ENCODE measurements around the gene TFDP2. TPM values are rescaled to one million over a fixed set of nuclear protein-coding genes. Genes with fewer than 3 reads are reported as not detected.

Gene TFDP2
- total and polyA plus RNA-seq, 2 donors (not counting 1 experiment from before 2014, with no cell fraction given), result 5.5 to 31.7 TPM

DNA sequence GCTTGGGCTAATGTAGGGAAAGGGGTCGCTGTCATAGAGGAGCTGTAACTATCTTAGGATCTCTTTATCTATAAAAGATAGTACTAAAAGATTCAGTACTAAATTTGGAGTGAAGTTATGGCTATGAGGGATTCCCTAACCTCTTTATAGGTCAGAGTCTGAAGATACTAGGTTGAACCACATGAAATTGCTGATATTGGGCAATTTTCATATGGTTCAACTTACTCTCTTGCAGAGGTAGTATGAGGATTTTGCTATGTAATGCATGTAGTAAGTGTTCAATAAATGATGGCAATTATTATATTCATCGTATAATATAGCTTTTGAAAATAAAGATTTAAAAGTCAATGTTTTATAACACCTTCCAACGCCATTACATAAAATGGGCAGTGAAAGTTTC is 1.9 kb upstream of the TFDP2 start:
- Mint-ChIP-seq H3K9me3 (ENCODE audit: insufficient read depth) (no peaks in the 10 kb centered on the region), H3K27ac (no peak overlapping the region), H3K4me3 (no peak overlapping the region), H3K27me3 (no peaks in the 10 kb centered on the region), H3K4me1 (peaks cover 19% of the 10 kb centered on the region)
- Histone ChIP-seq H3K27me3 (replicated peaks in 1 of 4; ENCODE audit: control extremely low read depth in 1 of 4, control insufficient read depth in 3 of 4, insufficient read depth in 4 of 4, low read length in 3 of 4) (no peaks in the 10 kb centered on the region), H3K4me3 (ENCODE audit: control extremely low read depth in 1 of 5, extremely low read depth in 1 of 5, insufficient read depth in 1 of 5, low read depth in 2 of 5, low read length in 4 of 5) (no peak overlapping the region), H3K36me3 (replicated peaks in 1 of 2; ENCODE audit: control extremely low read depth in 1 of 2, control insufficient read depth in 1 of 2, extremely low read depth in 1 of 2, insufficient read depth in 2 of 2, low read length in 1 of 2) (no peaks in the 10 kb centered on the region), H3K9ac (ENCODE audit: low read length) (no peak overlapping the region), H3K4me1 (ENCODE audit: control insufficient read depth in 2 of 2, insufficient read depth in 2 of 2, low read length in 2 of 2) (peaks cover 7 to 15% of the 10 kb centered on the region in 2 donors), H3K79me2 (ENCODE audit: control insufficient read depth, insufficient read depth, low read length) (no peaks in the 10 kb centered on the region), H3K4me2 (replicated peaks; ENCODE audit: low read depth, low read length, poor library complexity, severe bottlenecking) (no peak overlapping the region), H3K9me3 (ENCODE audit: control extremely low read depth in 1 of 3, control insufficient read depth in 2 of 3, insufficient read depth in 1 of 3, low read length in 2 of 3) (no peaks in the 10 kb centered on the region), H2AFZ (ENCODE audit: insufficient read depth, low read depth, low read length, poor library complexity, severe bottlenecking) (peak overlapping the region; percentile 8), H3K27ac (ENCODE audit: low read length in 2 of 2) (no peak overlapping the region), H4K20me1 (ENCODE audit: control insufficient read depth, insufficient read depth, low read length, poor library complexity, severe bottlenecking) (no peaks in the 10 kb centered on the region)
- ChIA-PET CTCF (interaction anchor here (0.6 kb wide), 1 partner anchor 18 kb away, joined by 3 read pairs; no protein-coding TSS in a partner anchor), POLR2A (no interaction called here)
- no peak for ATAC-seq (ENCODE audit: low read depth)
- TF ChIP-seq, protein P1, sequence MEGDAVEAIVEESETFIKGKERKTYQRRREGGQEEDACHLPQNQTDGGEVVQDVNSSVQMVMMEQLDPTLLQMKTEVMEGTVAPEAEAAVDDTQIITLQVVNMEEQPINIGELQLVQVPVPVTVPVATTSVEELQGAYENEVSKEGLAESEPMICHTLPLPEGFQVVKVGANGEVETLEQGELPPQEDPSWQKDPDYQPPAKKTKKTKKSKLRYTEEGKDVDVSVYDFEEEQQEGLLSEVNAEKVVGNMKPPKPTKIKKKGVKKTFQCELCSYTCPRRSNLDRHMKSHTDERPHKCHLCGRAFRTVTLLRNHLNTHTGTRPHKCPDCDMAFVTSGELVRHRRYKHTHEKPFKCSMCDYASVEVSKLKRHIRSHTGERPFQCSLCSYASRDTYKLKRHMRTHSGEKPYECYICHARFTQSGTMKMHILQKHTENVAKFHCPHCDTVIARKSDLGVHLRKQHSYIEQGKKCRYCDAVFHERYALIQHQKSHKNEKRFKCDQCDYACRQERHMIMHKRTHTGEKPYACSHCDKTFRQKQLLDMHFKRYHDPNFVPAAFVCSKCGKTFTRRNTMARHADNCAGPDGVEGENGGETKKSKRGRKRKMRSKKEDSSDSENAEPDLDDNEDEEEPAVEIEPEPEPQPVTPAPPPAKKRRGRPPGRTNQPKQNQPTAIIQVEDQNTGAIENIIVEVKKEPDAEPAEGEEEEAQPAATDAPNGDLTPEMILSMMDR (IDR thresholded peaks at IDR 0.05), result no peak
- TF ChIP-seq EZH2 (IDR thresholded peaks at IDR 0.05; ENCODE audit: borderline replicate concordance, insufficient read depth, low read depth, low read length, poor library complexity, severe bottlenecking), result no peak
- intact Hi-C loops (cut with micrococcal nuclease), result no loop called here
- no CpG with 5 or more reads among the region's 3 CpGs for WGBS (ENCODE audit: insufficient coverage)
- DNase-seq, result no peak

- Mint-ChIP-seq H3K9me3 (ENCODE audit: insufficient read depth) (no peaks in the 10 kb centered on the region), H3K4me3 (peak overlapping the region; percentile 88), H3K27me3 (no peaks in the 10 kb centered on the region), H3K4me1 (peaks cover 19% of the 10 kb centered on the region), H3K27ac (peak overlapping the region; percentile 87)
- no peaks in the 10 kb centered on the region for H4K20me1 ChIP-seq (ENCODE audit: control insufficient read depth, insufficient read depth, low read length, poor library complexity, severe bottlenecking)
- no peaks in the 10 kb centered on the region for H3K27me3 ChIP-seq (replicated peaks in 1 of 4; ENCODE audit: control extremely low read depth in 1 of 4, control insufficient read depth in 3 of 4, insufficient read depth in 4 of 4, low read length in 3 of 4)
- H3K27ac ChIP-seq (ENCODE audit: low read length in 2 of 2), result no peak overlapping the region
- intact Hi-C loops (cut with micrococcal nuclease), result no loop called here
- DNase-seq, result no peak
- CTCF ChIA-PET, result interaction anchor here (0.9 kb wide), 1 partner anchor 25 kb away, joined by 3 read pairs; no protein-coding TSS in a partner anchor
- WGBS (ENCODE audit: insufficient coverage), result 99% methylated on average over 9 of the region's 13 CpGs
- H3K9ac ChIP-seq (ENCODE audit: low read length), result no peak overlapping the region
- no peaks in the 10 kb centered on the region for H3K9me3 ChIP-seq (ENCODE audit: control extremely low read depth in 1 of 3, control insufficient read depth in 2 of 3, insufficient read depth in 1 of 3, low read length in 2 of 3)
- POLR2A ChIA-PET, result no interaction called here
- no peak for ATAC-seq (ENCODE audit: low read depth)
- peak overlapping the region; percentile 86 for H2AFZ ChIP-seq (ENCODE audit: insufficient read depth, low read depth, low read length, poor library complexity, severe bottlenecking)
- no peaks in the 10 kb centered on the region for H3K36me3 ChIP-seq (replicated peaks in 1 of 2; ENCODE audit: control extremely low read depth in 1 of 2, control insufficient read depth in 1 of 2, extremely low read depth in 1 of 2, insufficient read depth in 2 of 2, low read length in 1 of 2)
- H3K4me1 ChIP-seq (ENCODE audit: control insufficient read depth in 2 of 2, insufficient read depth in 2 of 2, low read length in 2 of 2), result peaks cover 7 to 15% of the 10 kb centered on the region in 2 donors
- TF ChIP-seq, protein P1 (IDR thresholded peaks at IDR 0.05), result no peak
- TF ChIP-seq EZH2 (IDR thresholded peaks at IDR 0.05; ENCODE audit: borderline replicate concordance, insufficient read depth, low read depth, low read length, poor library complexity, severe bottlenecking), result no peak
- H3K4me2 ChIP-seq (replicated peaks; ENCODE audit: low read depth, low read length, poor library complexity, severe bottlenecking), result no peak overlapping the region
- H3K4me3 ChIP-seq (ENCODE audit: control extremely low read depth in 1 of 5, extremely low read depth in 1 of 5, insufficient read depth in 1 of 5, low read depth in 2 of 5, low read length in 4 of 5), result no peak overlapping the region
- peaks cover 2% of the 10 kb centered on the region for H3K79me2 ChIP-seq (ENCODE audit: control insufficient read depth, insufficient read depth, low read length)
Observed at GRCh38 chr3:142150271-142150670, 927 bp upstream of the TFDP2 start.
